ENCODE results near the gene SCLT1.
"Not testable (repeated sequence)": the region's sequence is repeated elsewhere in the genome, so short reads cannot be mapped to it uniquely, and the experiment has no call there.

The SCLT1 gene

GRCh38 chr4:129093191-129093920 is at the start of gene SCLT1:
SCLT1 (minus strand) TSS chr4:129093539; CDS start chr4:129093103, 436 bp downstream.
- Histone ChIP-seq H3K4me2 (peak within 1 kb of the TSS; percentile 80 to 96 (median 88)), H3K27me3 (no peaks in the 10 kb centered on the region), H3K9ac (peak within 1 kb of the TSS; percentile 85 to 95 (median 91)), H3K27ac (peak within 1 kb of the TSS; percentile 85 to 97 (median 88)), H4K20me1 (peaks cover 0 to 12% (median 0%) of the 10 kb centered on the region in 11 experiments; a peak in 4 of 22 replicates), H3K4me1 (peaks cover 22 to 57% (median 37%) of the 10 kb centered on the region in 10 experiments), H3K4me3 (peak within 1 kb of the TSS; percentile 75 to 91 (median 86)), H3K36me3 (peaks cover 0 to 5% (median 0%) of the 10 kb centered on the region in 11 experiments; a peak in 2 of 22 replicates), H3K9me3 (replicated peaks in 1 of 11) (no peaks in the 10 kb centered on the region)
- peak; percentile 66 to 98 (median 91); a peak in 19 of 22 replicates for TF ChIP-seq Cebpa-rat (IDR thresholded peaks at IDR 0.05)

GRCh38 chr4:129140521-129140920 is 47.2 kb upstream of the SCLT1 start:
- Histone ChIP-seq H3K4me1 (peaks cover 0 to 14% (median 0%) of the 10 kb centered on the region in 10 experiments; a peak in 2 of 20 replicates), H3K4me2 (no peak overlapping the region), H3K9me3 (replicated peaks in 1 of 11) (no peaks in the 10 kb centered on the region), H3K27ac (no peak overlapping the region), H3K9ac (no peak overlapping the region), H3K27me3 (no peaks in the 10 kb centered on the region), H3K4me3 (no peak overlapping the region), H3K36me3 (no peaks in the 10 kb centered on the region), H4K20me1 (no peaks in the 10 kb centered on the region)
- TF ChIP-seq Cebpa-rat (IDR thresholded peaks at IDR 0.05), result no peak

- TF ChIP-seq Cebpa-rat (IDR thresholded peaks at IDR 0.05), result no peak
- no peaks in the 10 kb centered on the region for H3K27me3 ChIP-seq
- H3K4me2 ChIP-seq, result no peak overlapping the region
- no peak overlapping the region for H3K4me3 ChIP-seq
- no peaks in the 10 kb centered on the region for H4K20me1 ChIP-seq
- H3K9me3 ChIP-seq (replicated peaks in 1 of 11), result no peaks in the 10 kb centered on the region
- peaks cover 0 to 13% (median 0%) of the 10 kb centered on the region in 10 experiments; a peak in 2 of 20 replicates for H3K4me1 ChIP-seq
- no peak overlapping the region for H3K27ac ChIP-seq
- H3K36me3 ChIP-seq, result no peaks in the 10 kb centered on the region
- no peak overlapping the region for H3K9ac ChIP-seq
These were observed 45.6 kb upstream of the SCLT1 start for GRCh38 chr4:129138810-129139496.

- H3K27me3 ChIP-seq, result no peaks in the 10 kb centered on the region
- H3K4me3 ChIP-seq, result no peak overlapping the region
- no peak overlapping the region for H3K9ac ChIP-seq
- 0 out of 20 replicates have a peak, but pooled peaks cover 0 to 6% (median 0%) of the 10 kb centered on the region in 10 experiments for H3K4me1 ChIP-seq
- TF ChIP-seq Cebpa-rat (IDR thresholded peaks at IDR 0.05), result no peak
- peaks cover 12 to 22% (median 15%) of the 10 kb centered on the region in 11 experiments for H3K9me3 ChIP-seq (replicated peaks in 1 of 11)
- H3K4me2 ChIP-seq, result no peak overlapping the region
- H3K36me3 ChIP-seq, result no peaks in the 10 kb centered on the region
- no peaks in the 10 kb centered on the region for H4K20me1 ChIP-seq
- H3K27ac ChIP-seq, result no peak overlapping the region
These were observed 43.1 kb upstream of the SCLT1 start for GRCh38 chr4:129136433-129136832.

- no peak for TF ChIP-seq Cebpa-rat (IDR thresholded peaks at IDR 0.05)
- Histone ChIP-seq H3K4me2 (no peak overlapping the region), H3K9ac (no peak overlapping the region), H3K36me3 (no peaks in the 10 kb centered on the region), H4K20me1 (no peaks in the 10 kb centered on the region), H3K4me1 (no peaks in the 10 kb centered on the region), H3K27me3 (no peaks in the 10 kb centered on the region), H3K27ac (no peak overlapping the region), H3K9me3 (replicated peaks in 1 of 11) (peaks cover 14 to 25% (median 18%) of the 10 kb centered on the region in 11 experiments), H3K4me3 (no peak overlapping the region)
These were observed 38.0 kb upstream of the SCLT1 start for GRCh38 chr4:129131343-129131742.

GRCh38 chr4:129129143-129129542 is 35.8 kb upstream of the SCLT1 start:
- Histone ChIP-seq H3K36me3 (no peaks in the 10 kb centered on the region), H3K9ac (no peak overlapping the region), H3K27ac (no peak overlapping the region), H3K4me2 (no peak overlapping the region), H3K4me1 (no peaks in the 10 kb centered on the region), H3K4me3 (no peak overlapping the region), H3K27me3 (no peaks in the 10 kb centered on the region), H4K20me1 (no peaks in the 10 kb centered on the region), H3K9me3 (replicated peaks in 1 of 11) (peaks cover 14 to 30% (median 18%) of the 10 kb centered on the region in 11 experiments)
- TF ChIP-seq Cebpa-rat (IDR thresholded peaks at IDR 0.05), result no peak

GRCh38 chr4:129126614-129127013 is 33.3 kb upstream of the SCLT1 start:
- H4K20me1 ChIP-seq, H3K27ac ChIP-seq, H3K4me1 ChIP-seq, H3K4me3 ChIP-seq, H3K27me3 ChIP-seq, H3K4me2 ChIP-seq, H3K9ac ChIP-seq, H3K36me3 ChIP-seq: not testable (repeated sequence)
- peaks cover 2 to 12% (median 5%) of the 10 kb centered on the region in 11 experiments; a peak in 21 of 22 replicates for H3K9me3 ChIP-seq (replicated peaks in 1 of 11)

- H3K36me3 ChIP-seq, result no peaks in the 10 kb centered on the region
- TF ChIP-seq Cebpa-rat (IDR thresholded peaks at IDR 0.05), result no peak
- H3K4me1 ChIP-seq, result no peaks in the 10 kb centered on the region
- H3K9ac ChIP-seq, result no peak overlapping the region
- H3K27ac ChIP-seq, result no peak overlapping the region
- H3K4me3 ChIP-seq, result no peak overlapping the region
- no peaks in the 10 kb centered on the region for H3K27me3 ChIP-seq
- no peak overlapping the region for H3K4me2 ChIP-seq
- no peaks in the 10 kb centered on the region for H4K20me1 ChIP-seq
- H3K9me3 ChIP-seq (replicated peaks in 1 of 11), result 0 out of 22 replicates have a peak, but pooled peaks cover 0 to 11% (median 0%) of the 10 kb centered on the region in 11 experiments
These were observed 24.4 kb upstream of the SCLT1 start for GRCh38 chr4:129117705-129118104.

- no peak for TF ChIP-seq Cebpa-rat (IDR thresholded peaks at IDR 0.05)
- H3K27ac ChIP-seq, result no peak overlapping the region
These were observed 20.6 kb upstream of the SCLT1 start for GRCh38 chr4:129113919-129114318.

More at GRCh38 chr4:129113919-129114318, 20.6 kb upstream of the SCLT1 start:
- H3K4me1 ChIP-seq, result no peaks in the 10 kb centered on the region
- H3K4me2 ChIP-seq, result no peak overlapping the region
- no peaks in the 10 kb centered on the region for H4K20me1 ChIP-seq
- H3K27me3 ChIP-seq, result no peaks in the 10 kb centered on the region
- H3K9me3 ChIP-seq (replicated peaks in 1 of 11), result no peaks in the 10 kb centered on the region
- H3K9ac ChIP-seq, result no peak overlapping the region
- H3K36me3 ChIP-seq, result peaks cover 0 to 20% (median 0%) of the 10 kb centered on the region in 11 experiments; a peak in 6 of 22 replicates
- no peak overlapping the region for H3K4me3 ChIP-seq

Measured in BLaER1 treated with 17β-estradiol and CSF1 and Interleukin-3, amounts not matched to agents 10 nM and 100 nM (cell line).